Stimulated activated naive CD8-positive, alpha-beta T cell treated with anti-CD3 and anti-CD28 coated beads, Interleukin-15, Interleukin-2, amounts not matched to agents 100 U/mL and 50 U/mL, for 24 hours (primary cell): ENCODE results near the gene LAMC1.
A peak's percentile ranks its signal among the peaks of the same experiment; 100 is the strongest.

Experiments
- ATAC-seq: fragments of 150-1000 bp; cut with Tn5 transposase; one replicate; pipeline ENCODE4 v1.10.0; 2021
- DNase-seq: peaks from one replicate; pipeline ENCODE4 v3.0.0; 2021

The LAMC1 gene

DNA sequence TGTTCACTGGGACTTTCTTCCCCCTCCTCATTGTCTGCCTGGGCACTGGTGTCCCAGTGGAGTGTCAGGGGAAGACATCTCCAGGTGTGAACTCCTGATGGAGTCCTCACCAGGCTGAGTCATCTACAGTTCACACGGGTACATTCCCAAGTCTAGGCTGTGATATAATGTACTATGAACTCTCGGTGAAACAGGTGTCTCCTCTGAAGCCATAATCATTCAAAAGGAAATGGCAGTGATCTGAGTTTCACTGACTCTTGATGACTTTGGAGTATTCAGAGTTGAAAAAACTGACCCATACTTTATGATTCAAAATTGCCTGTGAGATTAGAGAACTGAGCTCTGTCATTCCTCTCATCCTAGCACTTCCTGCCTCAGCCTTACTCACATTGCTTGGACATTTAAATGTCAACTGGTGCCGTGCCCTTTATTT, 171.9 kb downstream of the LAMC1 start:
- no peak for DNase-seq
- ATAC-seq = peak; percentile 59
